IPS-18a (cell line): ENCODE results near the gene FLRT2.

Experiments
- H3K27ac ChIP-seq: one replicate; pipeline ENCODE4 v1.5.1; 2013; ENCODE audit warnings: low read length
- H3K27me3 ChIP-seq: one replicate; pipeline ENCODE4 v1.6.1; 2013; ENCODE audit warnings: mild to moderate bottlenecking, low read length; ENCODE audit not compliant: control insufficient read depth, insufficient read depth
- H3K36me3 ChIP-seq: one replicate; pipeline ENCODE4 v1.6.1; 2013; ENCODE audit warnings: low read depth, low read length; ENCODE audit not compliant: control insufficient read depth
- H3K4me1 ChIP-seq: one replicate; pipeline ENCODE4 v1.6.1; 2013; ENCODE audit warnings: low read depth, low read length; ENCODE audit not compliant: control insufficient read depth
- H3K4me3 ChIP-seq: one replicate; pipeline ENCODE4 v1.5.1; 2013; ENCODE audit warnings: low read length
- H3K9ac ChIP-seq: one replicate; pipeline ENCODE4 v1.6.1; 2013; ENCODE audit warnings: mild to moderate bottlenecking, low read length, moderate library complexity
- H3K9me3 ChIP-seq: one replicate; pipeline ENCODE4 v1.6.1; 2013; ENCODE audit warnings: low read depth, low read length; ENCODE audit not compliant: control insufficient read depth

FLRT2 gene

DNA sequence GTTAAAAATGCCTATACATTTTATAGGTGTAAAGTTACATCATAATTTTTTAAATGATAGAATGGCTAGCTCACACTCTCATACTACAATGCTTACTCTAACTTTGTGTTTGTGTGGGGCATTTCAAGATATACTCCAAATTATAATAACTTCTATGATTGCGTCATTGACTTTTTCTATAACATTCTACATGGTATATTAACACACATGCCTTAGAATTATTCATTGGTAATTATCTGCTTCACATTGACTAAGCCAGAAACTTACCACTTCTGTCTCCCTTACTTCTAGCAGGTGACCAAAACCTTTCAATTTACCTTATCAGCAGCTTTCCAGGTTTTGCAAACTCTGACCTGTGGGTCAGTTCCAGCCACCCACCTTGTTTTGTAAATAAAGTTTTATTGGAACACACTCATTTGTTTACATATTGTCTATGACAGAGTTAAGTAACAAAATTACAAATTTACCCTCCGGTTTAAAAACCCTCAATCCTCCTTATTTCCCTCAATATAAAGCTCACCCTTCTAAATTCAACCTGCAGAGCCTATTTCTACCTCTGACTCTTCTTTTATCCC, 12.7 kb upstream of the FLRT2 start:
- no peak overlapping the region for H3K27ac ChIP-seq
- no peaks in the 10 kb centered on the region for H3K27me3 ChIP-seq
- H3K4me1 ChIP-seq = peaks cover 7% of the 10 kb centered on the region
- H3K36me3 ChIP-seq = no peaks in the 10 kb centered on the region
- H3K4me3 ChIP-seq = no peak overlapping the region
- H3K9ac ChIP-seq = no peak overlapping the region
- no peaks in the 10 kb centered on the region for H3K9me3 ChIP-seq

DNA sequence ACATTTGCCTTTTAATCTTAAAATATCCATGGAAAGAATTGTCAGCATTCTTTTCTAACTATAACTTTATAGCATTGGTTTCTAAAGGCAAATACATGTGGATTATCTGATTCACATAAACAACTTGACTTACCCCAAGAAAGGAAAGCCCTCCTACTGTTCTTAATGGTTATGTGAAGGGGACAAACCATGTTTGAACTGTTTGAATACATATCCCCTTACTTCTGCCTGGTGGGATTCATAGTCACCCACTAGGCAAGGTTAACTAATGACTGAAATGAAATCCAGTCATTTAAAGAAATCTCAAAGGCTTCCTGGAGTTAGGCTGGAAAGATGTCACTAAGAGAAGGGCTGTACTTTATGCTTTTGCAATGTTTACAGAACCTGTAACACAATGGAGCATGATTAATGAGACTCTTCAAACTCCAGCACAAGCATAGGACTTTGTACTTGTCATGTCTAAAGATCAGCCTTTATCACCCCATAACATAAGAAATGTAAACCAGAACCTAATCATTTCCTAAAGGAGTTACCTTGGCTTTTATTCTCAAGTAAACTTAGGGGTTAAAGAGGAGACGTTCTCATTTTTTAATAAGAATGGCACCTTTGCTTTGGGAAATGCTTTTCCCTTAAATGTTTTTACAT, 10.2 kb upstream of the FLRT2 start:
- Histone ChIP-seq H3K9me3 (no peaks in the 10 kb centered on the region), H3K27me3 (no peaks in the 10 kb centered on the region), H3K4me1 (peaks cover 7% of the 10 kb centered on the region), H3K27ac (no peak overlapping the region), H3K36me3 (no peaks in the 10 kb centered on the region), H3K4me3 (no peak overlapping the region), H3K9ac (no peak overlapping the region)

GRCh38 chr14:85520581-85520980, 9.4 kb upstream of the FLRT2 start:
- Histone ChIP-seq H3K4me1 (peaks cover 15% of the 10 kb centered on the region), H3K27ac (no peak overlapping the region), H3K4me3 (no peak overlapping the region), H3K36me3 (no peaks in the 10 kb centered on the region), H3K9ac (no peak overlapping the region), H3K27me3 (no peaks in the 10 kb centered on the region), H3K9me3 (no peaks in the 10 kb centered on the region)

DNA sequence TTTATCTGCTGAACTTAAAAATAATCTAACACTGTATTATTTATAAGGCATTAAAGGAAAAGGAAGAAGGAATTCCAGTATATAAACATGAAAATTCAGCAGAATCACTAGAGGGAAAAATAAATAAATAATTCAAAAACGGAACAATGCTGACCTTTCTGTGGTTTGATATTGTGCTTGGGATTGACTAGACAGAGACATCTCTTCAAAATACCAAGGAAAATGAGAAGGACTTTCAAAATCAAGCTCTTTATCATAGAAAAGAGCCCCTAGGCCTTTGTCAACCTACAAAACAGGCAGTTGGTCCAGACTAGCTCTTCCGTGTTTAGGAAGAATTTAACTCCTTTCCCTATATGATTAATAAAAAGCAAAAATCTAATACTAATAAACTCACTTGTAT, 6.3 kb upstream of the FLRT2 start:
- no peak overlapping the region for H3K4me3 ChIP-seq
- no peaks in the 10 kb centered on the region for H3K9me3 ChIP-seq
- no peaks in the 10 kb centered on the region for H3K36me3 ChIP-seq
- H3K4me1 ChIP-seq = peaks cover 16% of the 10 kb centered on the region
- no peak overlapping the region for H3K9ac ChIP-seq
- H3K27me3 ChIP-seq = peaks cover 11% of the 10 kb centered on the region
- H3K27ac ChIP-seq = no peak overlapping the region

DNA sequence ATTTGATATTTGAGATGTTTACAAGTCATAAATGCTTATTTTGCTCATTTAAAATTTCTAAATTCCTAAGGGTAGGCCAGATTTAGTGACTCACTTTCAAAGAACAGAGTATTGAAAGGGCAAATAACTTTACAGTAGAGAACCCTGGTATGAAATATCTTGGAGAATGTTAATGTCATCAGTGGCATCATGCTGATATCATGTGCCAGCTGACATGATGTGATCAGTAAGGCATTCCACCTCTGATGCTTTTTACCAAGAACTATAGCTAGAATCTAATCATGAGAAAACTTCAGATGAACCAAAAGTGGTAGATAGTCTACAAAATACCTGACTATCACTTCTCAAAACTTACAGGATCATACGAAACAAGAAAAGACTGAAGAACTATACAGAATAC, 2.9 kb upstream of the FLRT2 start:
- no peaks in the 10 kb centered on the region for H3K9me3 ChIP-seq
- no peak overlapping the region for H3K27ac ChIP-seq
- peaks cover 15% of the 10 kb centered on the region for H3K4me1 ChIP-seq
- peaks cover 45% of the 10 kb centered on the region for H3K27me3 ChIP-seq
- H3K9ac ChIP-seq = no peak overlapping the region
- no peaks in the 10 kb centered on the region for H3K36me3 ChIP-seq
- no peak overlapping the region for H3K4me3 ChIP-seq

DNA sequence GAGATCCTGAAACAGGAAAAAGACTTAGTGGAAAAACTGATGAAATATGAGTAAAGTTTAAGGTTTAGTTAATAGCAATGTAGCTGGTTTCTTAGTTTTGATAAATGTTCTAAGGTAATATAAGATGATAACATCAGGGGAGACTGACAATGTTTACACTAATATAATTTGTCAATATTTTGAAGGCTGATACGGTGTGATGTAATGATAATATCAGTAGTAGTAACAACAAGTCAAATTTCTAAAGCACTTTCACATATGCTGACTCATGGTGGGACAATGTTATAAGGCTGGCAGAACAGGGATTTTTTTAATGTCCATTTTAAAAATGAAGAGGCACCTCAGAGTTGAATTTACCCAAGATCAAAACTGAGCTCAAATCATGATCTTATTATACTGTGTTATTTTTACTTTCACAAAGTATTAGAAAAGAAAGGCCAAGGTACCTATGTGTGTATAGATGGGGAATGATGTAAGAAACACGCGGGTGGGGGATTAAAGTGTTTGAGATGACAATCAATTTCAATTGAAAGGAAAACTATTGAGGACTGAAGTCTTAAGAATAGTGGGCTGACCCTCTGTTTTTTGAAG, 2.4 kb upstream of the FLRT2 start:
- no peaks in the 10 kb centered on the region for H3K9me3 ChIP-seq
- no peak overlapping the region for H3K27ac ChIP-seq
- peaks cover 50% of the 10 kb centered on the region for H3K27me3 ChIP-seq
- peaks cover 19% of the 10 kb centered on the region for H3K4me1 ChIP-seq
- H3K36me3 ChIP-seq = no peaks in the 10 kb centered on the region
- no peak overlapping the region for H3K9ac ChIP-seq
- no peak overlapping the region for H3K4me3 ChIP-seq

DNA sequence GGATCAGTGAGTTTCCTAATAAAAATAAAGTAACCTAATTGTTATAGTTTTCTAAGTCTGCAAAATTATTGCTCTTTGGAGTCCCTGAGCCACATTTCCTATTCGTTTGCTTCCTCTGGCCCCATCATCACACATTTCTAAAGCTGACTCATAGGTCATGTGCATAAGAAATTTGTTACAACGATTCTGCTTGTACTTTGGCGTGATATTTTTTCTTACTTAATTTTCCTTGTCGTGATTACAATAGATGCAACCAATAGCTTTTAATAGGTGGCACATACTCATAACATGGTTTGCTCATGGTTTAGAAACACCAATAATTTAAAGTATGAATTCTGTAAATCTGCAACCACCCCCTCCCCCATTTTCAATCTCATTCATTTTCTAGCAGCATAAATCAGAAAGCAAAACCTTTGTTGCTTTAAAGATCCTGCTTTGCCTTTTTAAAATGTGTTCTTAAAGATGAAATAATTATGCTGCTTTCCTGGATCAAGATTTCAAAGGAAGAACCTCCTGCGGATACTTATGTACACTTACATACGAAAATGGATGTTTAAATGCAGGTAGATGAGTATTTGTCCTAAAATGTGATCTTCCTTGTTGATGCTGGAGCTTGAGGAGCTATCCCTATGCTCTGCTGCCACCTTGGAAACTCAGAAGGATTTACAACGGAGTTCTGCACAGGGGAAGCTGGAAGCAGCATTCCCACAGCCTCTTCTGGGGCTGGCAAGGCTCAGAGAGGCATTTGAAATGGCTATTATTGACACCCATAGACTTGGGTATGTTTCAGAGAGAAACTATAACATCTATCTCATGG, 1.7 kb upstream of the FLRT2 start:
- peaks cover 53% of the 10 kb centered on the region for H3K27me3 ChIP-seq
- H3K9ac ChIP-seq = no peak overlapping the region
- no peak overlapping the region for H3K27ac ChIP-seq
- peaks cover 20% of the 10 kb centered on the region for H3K4me1 ChIP-seq
- H3K9me3 ChIP-seq = no peaks in the 10 kb centered on the region
- no peaks in the 10 kb centered on the region for H3K36me3 ChIP-seq
- peak overlapping the region; percentile 86 for H3K4me3 ChIP-seq

DNA sequence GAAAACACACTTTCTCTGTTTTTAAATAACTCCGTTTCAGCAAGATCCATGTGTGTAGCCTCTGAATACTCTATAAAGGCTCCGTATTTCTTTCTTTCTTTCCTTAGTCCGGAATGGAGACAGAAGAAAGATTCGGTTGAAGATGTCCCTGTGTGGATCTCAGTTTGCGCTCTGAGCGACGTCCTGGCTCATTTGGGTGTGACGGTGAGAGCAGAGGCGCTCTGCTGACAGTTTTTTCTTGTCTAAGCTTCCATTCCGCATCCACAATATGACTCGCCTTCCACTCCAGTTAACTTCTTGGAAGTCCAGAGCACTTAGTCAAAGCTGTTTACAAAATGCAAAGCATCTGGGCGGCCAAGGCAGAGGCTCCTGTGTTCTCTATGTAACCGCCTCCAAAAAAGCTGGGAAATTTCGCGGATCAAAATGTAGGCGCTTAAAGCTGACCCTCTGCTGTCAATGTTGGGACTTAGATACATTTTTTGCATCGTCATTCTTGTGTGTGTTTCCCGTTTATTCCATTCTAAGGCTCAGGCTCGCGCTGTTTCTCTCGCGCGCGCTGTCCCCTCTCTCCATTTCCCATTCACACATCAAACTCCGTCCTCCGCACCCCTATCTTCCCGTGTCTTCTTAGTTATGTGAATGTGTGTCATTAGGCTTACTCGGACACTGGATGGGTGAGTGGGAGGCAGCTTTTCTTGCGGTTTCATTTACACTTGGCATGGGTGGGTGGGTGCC, 880 bp upstream of the FLRT2 start:
- Histone ChIP-seq H3K36me3 (no peaks in the 10 kb centered on the region), H3K4me3 (peak overlapping the region; percentile 86), H3K27ac (no peak overlapping the region), H3K4me1 (peaks cover 20% of the 10 kb centered on the region), H3K9me3 (no peaks in the 10 kb centered on the region), H3K9ac (peak overlapping the region; percentile 19), H3K27me3 (peaks cover 57% of the 10 kb centered on the region)

DNA sequence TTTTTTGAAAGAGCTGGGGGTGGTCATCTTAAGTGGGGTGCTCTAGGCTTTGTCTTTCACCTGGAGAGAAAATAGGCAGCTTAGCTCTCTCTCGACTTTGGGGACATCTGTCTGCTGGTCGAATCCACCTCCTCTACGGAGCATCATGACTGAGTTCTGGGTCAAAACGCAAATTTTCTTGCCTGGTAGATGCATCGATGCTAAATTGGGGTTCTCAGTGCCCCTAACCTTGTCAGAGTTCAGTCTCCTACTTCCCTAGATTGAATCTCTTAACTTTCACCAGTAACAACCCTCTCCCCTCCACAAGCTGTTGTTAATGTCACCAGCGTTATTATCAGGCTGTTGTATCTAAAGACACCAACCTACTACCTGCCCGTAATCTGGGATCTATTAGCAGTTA, 682 bp downstream of the FLRT2 start:
- peaks cover 72% of the 10 kb centered on the region for H3K27me3 ChIP-seq
- no peaks in the 10 kb centered on the region for H3K36me3 ChIP-seq
- no peaks in the 10 kb centered on the region for H3K9me3 ChIP-seq
- peaks cover 25% of the 10 kb centered on the region for H3K4me1 ChIP-seq
- H3K4me3 ChIP-seq = peak overlapping the region; percentile 86
- no peak overlapping the region for H3K27ac ChIP-seq
- no peak overlapping the region for H3K9ac ChIP-seq

- H3K9me3 ChIP-seq = no peaks in the 10 kb centered on the region
- H3K27me3 ChIP-seq = peaks cover 76% of the 10 kb centered on the region
- H3K36me3 ChIP-seq = no peaks in the 10 kb centered on the region
- peak overlapping the region; percentile 86 for H3K4me3 ChIP-seq
- H3K4me1 ChIP-seq = peaks cover 30% of the 10 kb centered on the region
- H3K27ac ChIP-seq = no peak overlapping the region
- H3K9ac ChIP-seq = no peak overlapping the region
Measured at GRCh38 chr14:85531141-85531586, 1.2 kb downstream of the FLRT2 start.
